GM18909 (cell line): ENCODE results near the gene SLC24A1.
A peak's percentile ranks its signal among the peaks of the same experiment; 100 is the strongest.

ENCODE experiments used
- ATAC-seq: cut with Tn5 transposase; IDR thresholded peaks from one replicate; pipeline ENCODE4 v1.9.1; 2021; ENCODE audit warnings: mild to moderate bottlenecking; ENCODE audit not compliant: unreplicated experiment, poor library complexity

SLC24A1 gene

DNA sequence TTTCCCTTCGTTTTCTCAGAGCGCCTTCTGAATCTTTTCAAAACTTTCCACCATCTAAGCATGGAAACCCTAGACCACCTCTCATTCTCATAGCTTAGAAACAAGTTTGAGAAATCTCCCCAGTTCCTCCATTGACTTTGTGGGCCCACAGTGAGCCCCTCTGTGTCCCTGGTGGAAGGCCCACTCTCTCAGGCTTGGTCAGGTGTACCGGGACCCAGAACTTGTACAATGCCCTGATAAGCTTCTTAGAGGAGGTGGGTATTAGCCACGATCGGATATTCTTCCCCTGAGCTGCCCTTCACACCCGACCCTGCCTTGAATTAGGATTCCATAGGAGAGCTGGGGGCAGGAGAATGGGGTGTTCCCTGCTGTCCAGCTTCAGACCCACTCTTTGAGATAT lies at the start of gene SLC24A1:
TSS of gene SLC24A1 (plus strand) at position 301 of the 400 bp plus-strand sequence. CDS start 2,143 bp downstream, outside the sequence.
- ATAC-seq: no peak

DNA sequence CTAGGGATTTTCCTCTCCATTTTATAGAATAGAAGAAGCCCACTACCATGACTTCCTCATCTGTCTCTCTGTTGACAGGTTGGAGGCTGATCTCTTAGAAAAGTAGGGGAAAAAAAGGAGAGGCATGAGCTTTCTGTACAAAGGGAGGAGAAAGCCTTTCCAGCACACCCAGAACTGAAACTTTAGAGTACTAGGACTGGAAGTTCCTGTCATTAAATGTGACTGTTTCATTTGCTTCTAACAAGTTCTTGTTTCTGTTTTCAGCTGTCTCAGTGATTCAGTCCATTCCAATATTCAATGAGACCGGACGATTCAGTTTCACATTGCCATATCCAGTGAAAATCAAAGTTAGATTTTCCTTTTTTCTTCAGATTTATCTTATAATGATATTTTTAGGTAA lies 49.8 kb upstream of the SLC24A1 start:
- no peak for ATAC-seq

DNA sequence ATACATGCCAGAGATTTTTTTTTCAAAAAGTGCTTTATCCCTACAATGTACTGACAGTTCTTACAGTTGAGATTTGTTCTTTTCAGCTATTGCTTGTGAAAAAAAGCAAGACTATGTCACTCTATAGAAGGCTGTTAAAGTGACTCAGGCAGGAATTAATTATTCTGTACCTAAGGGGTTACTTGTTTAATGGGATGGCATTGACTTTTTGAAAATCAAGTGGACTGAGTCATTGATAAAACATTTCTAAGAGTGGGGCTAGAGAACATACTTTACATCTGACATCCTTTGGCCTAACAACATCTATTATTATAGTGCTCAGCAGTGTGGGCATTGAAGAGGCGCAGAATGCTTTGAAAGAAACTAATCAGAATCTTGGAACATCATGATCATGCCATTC lies 45.1 kb upstream of the SLC24A1 start:
- ATAC-seq: no peak

DNA sequence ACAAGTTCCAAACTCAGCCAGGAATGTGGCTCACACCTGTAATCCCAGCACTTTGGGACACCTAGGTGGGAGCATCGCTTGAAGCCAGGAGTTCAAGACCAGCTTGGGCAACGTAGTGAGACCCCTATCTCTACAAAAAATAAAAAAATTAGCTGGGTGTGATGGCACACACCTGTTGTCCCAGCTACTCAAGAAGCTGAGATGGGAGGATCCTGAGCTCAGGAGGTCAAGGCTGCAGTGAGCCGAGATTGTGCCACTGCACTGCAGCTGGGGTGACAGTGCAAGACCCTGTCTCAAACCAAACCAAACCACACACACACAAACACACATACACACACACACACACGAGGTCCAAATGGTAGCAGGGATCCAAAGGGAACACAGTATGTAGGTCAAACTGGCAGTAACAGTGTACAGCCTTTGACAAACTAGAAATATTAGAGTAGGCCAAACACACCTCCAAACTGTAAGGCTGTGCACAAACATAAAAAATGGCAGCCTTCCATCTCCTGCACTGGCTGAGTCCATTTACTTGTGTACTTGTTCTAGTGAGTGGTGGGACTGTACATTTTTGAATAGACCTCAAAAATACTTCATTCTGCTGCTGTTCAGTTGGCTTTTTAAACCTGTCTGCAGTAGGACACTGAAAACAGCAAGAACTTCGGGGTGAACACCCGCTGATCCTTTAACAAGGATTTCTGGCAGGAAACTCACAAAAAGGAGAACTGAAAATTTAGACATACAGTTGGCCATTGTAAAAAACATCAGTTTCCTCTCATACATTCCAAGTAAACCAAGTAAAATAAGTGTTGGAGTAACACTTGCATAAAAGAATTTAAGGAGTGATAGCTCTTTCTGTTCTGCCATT lies 44.4 kb upstream of the SLC24A1 start:
- ATAC-seq: no peak

DNA sequence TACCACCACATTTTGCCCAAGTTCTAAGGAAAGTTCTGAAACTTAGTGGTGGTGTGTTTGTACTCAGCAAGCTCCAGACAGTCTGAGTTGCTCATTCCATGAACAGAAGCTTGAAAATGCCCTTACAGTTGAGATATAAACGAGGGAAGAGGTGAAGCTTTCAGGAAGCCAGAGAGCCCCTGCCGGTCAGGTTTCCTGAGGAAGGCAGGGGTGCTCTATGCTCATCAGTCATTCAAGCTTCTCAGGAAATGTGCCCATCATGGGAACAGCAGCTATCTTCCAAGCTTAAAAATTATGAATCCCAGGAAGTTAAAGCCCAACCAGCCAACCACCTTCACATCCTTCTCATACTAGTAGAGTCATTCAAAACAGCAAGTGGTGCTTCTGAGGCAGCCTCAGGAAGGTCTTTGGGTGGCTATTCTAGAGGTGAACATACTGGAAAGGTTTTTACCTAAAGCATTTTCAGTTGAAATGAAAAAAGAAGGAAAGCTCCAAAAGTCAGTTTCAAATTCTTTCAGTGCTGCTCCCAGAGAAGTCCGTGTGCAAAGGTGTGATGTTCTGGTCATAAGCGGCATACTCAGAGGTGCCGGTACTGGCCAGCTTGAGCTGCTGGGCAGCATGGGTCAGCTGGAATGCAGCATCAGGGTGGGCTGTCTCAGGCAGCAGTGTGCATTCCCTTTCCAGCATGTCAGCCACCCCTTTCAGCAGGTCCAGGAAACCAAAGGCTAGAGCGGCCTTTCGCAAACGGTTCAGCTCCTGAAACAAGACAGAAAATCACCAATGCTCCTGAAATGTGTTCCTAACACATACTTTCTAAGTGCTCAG lies 42.6 kb upstream of the SLC24A1 start:
- ATAC-seq: no peak

DNA sequence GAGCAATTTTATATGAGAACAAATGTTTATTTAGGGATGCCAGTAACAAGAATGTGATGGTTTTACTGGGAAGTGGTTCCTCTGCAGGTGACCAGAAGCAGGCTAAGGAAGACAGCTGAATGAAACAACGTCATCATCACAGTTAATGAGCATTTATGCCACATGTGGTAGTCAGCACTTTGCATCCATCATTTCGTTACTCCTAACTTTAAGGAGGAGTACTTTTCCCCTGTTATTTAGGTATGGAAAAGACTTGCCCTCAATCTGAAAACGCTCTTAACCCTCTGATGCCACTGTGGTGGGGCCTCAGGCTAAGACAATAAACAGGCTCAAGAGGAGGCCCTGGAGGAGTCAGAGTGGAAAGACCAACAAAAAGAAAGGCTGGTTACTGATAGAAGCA lies 42.0 kb upstream of the SLC24A1 start:
- no peak for ATAC-seq

DNA sequence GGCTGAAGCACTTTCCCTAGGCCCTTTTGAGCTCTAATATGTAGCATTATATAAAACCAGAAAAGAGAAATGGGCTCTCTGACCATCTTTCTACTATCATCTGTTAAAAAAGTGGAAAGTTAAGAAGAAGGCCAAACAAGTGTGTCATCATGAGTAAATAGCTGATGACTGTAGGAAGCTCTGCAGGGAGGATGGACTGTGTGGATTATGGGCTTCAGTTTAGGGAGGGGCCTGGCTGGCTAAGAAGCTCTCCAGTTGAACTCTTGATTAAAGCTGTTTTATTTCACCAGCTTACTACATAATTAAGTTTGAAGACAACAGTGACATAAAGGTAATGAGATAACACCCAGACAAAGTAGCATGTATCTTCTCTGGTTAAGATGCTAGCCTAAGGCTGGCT lies 41.5 kb upstream of the SLC24A1 start:
- no peak for ATAC-seq

DNA sequence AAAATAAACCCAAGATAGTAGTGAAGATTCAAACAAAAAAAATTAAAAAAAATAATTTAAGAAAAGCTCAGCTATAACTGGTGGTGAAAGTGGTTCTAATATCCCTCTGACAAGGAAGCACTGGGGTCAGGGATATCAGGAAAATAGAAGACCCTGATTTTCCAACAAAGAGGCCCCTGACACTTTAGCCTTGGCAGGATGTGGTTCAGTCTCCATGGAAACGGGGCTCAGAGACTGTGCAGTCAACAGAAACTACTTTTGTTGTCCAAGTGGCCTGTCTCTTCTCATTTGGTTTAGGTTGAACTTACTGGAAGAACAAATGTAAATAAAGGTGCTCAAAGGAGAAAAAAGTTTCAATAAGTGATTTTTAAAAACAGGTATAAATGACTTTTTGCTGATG lies 38.0 kb upstream of the SLC24A1 start:
- no peak for ATAC-seq

DNA sequence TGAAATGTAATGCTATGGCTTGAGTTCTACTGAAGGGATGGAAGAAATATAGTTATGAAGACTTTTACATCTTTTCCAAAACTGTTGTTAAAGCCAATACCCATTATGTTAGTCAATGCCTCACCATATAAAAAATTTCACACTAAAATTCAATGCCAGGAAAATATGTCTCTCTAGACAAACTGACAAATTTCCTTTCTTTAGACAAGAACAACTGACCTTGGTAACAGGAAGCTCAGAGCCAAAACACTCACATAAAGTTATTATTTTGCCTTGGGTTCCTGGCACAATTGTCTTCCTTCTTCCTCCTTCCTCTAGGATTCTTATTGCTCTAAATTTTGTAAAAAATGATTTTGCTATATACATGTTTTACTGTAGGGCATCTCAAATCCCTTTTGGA lies 37.5 kb upstream of the SLC24A1 start:
- no peak for ATAC-seq

DNA sequence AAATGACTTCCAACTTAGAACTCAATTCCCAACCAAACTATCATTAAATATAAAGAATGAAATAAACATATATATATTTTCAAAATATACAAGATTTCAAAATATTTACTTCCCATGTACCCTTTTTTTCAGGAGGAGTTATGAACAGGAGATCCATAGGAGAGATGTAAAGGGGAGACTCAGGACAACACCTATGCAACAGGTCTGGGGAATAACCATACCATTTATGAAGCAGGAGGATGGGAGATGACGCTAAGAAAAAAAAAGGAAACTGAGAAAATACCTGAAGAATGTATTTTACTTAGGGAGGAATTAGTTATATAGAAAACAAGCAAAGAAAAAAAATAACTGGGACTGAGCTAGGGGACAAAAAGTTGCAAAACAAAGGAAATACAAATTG lies 34.6 kb upstream of the SLC24A1 start:
- ATAC-seq: no peak

DNA sequence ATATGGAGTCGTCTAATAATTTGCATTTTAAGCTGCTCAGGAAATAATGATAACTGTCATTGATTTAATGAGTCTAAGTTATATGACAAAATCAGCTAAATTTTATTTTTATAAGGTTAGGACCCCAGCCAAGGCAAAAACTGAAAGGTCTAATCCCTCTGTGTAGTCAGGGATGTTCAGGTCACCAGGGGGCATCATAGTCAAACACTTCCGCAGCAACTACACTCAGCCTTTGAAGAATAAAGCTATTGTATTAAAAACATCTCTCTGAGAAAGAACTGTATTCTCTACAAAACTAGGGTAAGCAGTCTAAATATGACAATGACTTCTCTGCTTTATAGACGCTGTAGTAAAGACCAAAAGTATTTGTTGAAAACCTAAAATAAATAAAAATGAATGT lies 25.8 kb upstream of the SLC24A1 start:
- no peak for ATAC-seq

DNA sequence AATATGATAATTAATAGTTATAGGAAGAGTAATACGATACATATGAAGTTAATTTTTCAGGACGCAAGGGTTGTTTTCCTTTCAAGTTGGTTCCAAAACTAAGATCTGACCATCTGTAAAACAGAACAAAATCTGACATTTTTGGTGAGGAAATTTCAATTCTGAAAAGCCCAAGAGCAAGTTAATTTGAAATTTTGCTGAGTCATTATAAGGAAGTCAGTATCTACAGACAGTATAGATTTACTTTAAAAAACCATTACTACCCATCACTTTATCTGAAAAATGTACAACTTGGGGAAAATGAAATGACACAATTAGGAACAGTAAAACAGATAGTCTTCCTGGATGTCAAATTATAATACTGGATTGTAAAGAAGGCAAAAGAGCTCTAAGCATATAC lies 23.3 kb upstream of the SLC24A1 start:
- ATAC-seq: no peak

DNA sequence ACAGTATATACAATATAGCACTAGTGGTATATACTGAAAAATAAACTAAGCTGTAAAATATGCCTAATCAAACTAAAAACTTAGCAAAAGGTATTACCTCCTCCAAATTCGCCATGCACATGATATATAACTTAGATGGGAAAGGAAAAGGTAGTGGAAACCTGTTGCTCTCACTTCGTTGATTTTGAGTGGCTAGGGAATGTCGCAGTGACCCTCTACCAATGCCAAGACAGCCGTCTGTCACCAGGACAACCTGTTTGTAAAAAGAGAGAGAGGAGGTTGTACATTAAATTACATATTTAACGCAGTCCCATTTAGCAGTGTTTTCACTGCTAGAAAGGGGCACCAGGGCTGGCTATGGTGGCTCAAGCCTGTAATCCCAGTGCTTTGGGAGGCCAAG lies 22.1 kb upstream of the SLC24A1 start:
- no peak for ATAC-seq

DNA sequence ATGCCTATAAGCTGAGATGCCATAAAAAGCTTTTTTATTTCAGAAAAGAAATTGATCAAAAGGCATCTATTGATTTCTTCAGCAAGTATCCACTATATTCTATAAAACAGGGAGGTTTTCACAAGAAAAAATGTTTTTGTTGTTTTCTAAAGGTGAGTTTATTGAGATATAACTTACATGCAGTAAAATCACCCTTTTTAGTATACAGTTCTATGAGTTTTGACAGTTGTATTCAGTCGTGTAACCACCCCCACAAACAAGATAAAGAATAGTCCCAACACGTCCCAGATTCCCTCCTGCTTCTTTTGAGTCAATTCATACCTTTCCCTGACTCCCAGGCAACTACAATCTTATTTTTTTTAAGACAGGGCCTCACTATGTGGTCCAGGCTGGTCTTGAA lies 18.6 kb upstream of the SLC24A1 start:
- no peak for ATAC-seq

DNA sequence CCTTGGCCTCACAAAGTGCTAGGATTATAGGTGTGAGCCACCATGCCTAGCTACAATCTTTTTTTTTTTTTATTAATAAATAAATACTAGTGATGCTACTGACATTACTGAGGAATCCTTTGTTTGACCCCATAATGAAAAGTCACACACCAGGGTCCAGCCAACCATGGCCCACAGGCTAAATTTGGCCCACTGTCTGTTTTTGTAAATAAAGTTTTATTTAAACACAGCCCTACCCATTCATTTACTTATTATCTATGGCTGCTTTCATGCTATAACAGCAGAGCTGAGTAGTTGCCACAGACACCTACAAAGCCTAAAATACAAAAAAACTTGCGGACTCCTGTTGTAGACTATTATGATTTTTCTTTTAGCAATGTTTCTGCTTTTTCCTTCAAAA lies 18.2 kb upstream of the SLC24A1 start:
- ATAC-seq: no peak

DNA sequence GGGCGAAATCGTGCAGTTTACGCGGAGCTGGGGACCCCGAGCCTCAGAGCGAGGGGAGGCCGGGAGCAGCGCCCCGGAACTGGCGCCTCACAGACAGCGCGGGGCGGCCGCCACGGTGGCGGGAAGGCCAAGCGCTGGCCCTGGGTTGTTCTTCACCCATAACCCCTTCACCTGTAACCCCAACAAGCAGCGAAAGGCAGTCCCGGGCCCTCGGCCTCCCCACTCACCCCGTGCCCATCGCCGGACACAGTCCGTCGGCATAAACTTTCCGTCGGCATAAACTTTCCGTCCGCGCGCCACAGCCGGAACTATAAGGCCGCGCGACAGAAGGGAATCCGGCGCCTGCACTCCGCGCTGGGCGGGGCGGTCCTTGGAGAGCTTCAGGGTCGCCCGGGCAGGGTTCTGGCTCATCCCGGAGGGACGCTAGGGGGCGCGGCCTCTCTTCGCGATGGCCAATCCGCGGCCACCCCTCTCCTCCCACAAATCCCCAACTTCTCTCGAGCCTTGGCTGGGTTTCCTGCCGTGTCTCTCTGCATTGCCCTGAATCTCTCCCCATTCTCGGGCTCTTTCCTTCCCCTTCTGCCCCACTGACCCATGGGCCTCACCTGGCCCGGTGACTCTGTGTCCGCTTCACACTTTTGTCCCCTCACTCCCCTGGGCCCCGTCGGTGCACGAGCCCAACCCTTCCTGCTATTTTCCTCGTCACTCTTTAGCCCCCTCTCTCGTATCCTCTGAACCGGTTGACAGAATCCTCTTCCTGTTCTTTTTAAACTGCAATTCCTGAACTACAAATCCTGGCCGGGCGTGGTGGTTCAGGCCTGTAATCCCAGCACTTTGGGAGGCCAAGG lies 10.6 kb upstream of the SLC24A1 start, which contains the start of gene INTS14:
TSS of gene INTS14 (minus strand) at position 261 of the 848 bp plus-strand sequence. CDS start 3,751 bp downstream, outside the sequence.
- peak; percentile 94 for ATAC-seq

DNA sequence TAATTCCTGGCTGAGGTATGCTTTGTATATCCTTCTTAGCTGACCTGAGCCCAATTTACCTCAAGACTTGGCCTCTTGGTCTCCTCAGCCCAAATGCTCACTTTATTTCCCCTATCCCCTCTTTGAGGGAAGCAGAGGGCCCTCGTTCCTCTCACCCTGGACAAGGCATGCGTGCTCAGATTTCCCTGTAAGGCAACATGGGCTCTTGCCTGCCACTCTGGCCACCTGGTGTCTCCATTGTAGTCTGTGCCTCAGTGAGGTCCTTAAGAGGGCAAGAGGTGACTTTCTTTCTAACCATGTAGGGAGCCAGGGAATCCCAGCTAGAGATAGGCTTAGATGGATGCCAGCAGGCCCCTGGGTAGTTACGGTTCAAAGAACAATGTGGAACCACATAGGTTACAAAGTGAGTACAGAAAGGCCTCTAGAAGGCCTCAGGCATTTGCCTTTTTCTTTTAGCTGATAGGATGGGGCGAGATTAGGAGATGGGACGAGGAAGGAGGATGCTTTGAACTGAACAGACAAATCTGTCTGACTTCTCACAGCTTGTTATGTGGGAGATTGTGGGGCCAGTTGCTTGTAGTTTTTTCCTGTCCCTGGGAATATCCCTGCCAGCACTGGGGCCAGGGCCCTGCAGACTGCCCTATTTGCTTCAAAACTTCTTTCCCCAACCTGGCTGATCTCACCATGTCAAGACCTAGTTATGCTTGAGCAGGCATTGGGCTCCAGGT lies 9.7 kb upstream of the SLC24A1 start:
- ATAC-seq: no peak

DNA sequence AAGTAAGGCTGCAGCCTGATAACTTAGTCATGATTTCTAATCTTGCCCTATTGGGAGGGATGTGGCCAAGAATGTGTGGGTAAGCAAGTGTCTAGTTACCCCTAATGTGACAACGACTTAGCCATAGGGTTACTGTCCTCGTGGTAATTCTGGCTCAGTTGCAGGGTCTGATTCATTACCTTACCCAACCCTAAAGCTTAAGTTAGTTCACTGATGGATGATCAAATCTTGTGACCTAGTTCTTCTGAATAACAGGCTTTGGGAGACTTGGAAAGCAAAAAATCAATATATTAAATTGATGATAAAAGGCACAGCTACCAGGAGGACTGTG lies 9.2 kb upstream of the SLC24A1 start:
- no peak for ATAC-seq

DNA sequence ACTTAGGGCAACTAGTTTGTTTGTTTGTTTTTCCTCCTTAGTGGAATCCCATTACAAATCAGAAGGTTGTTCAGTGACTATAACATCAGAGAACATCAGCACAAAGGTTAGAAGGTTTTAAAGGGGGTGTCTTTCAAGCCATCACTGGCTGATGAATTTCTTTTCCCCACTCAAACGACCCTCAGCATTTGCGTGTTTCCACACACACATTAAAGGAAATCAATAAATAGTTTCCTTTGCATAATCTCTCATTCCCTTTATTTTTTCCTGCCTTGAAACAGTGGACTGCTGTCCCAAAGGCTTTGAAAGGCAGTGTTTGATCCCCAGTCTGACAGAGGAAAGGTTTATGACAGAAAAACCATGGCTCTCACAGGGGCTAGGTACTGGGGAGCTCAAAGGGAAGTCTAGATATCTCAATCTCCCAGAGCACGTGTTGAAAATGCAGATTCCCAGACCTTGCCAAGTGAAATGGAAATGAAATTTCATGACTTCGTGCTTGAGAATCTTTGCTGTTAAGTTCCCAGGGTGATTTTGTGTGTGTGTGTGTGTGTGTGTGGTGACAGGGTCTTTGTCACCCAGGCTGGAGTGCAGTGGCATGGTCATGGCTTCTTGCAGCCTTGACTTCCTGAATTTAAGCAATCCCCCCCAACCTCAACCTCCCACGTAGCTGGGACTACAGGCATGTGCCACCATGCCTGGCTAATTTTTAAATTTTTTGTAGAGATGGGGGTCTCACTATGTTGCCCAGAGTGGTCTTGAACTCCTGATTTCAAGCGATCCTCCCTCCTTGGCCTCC lies 8.6 kb upstream of the SLC24A1 start:
- ATAC-seq: no peak
